ENCODE measurements around the gene SPATA13. TPM values are rescaled to one million over a fixed set of nuclear protein-coding genes. Genes with fewer than 3 reads are reported as not detected.

Gene SPATA13
- total and polyA plus RNA-seq, 10 of the 15 experiments (the other 5 are each of a cell fraction or from before 2014, with no cell fraction given), result 2.4 to 11.1 (median 10.2) TPM

GRCh38 chr13:24182703-24183081, 22.2 kb downstream of the SPATA13 start (continued):
- TF ChIP-seq E2F8 (IDR thresholded peaks at IDR 0.05; ENCODE audit: low read depth, partially characterized antibody), result no peak
- TF ChIP-seq CBX5 (IDR thresholded peaks at IDR 0.05; ENCODE audit: low read depth), result no peak
- no peak for TF ChIP-seq TCF12 (IDR thresholded peaks at IDR 0.05; ENCODE audit: low read depth, low read length)

- RAD21 ChIA-PET (ENCODE audit: unreplicated experiment), result no interaction called here
- DNase-seq (ENCODE audit: low read depth, low spot score), result no peak
- FAIRE-seq, result no peak
- ATAC-seq, result no peak
- no peaks in the 10 kb centered on the region for H3K27me3 ChIP-seq (replicated peaks in 1 of 2; ENCODE audit: control insufficient read depth in 2 of 2, insufficient read depth in 2 of 2, low read length in 1 of 2)
- H3K36me3 ChIP-seq (ENCODE audit: control insufficient read depth in 2 of 2, insufficient read depth in 2 of 2, low read length in 1 of 2), result no peaks in the 10 kb centered on the region
- intact Hi-C loops (cut with micrococcal nuclease; ENCODE audit: unreplicated experiment) (no loop called here), in situ Hi-C loops (cut with MboI) (no loop called here)
- H3K79me2 ChIP-seq (ENCODE audit: control insufficient read depth, insufficient read depth, low read length), result no peaks in the 10 kb centered on the region
- SMC1A ChIA-PET (ENCODE audit: uncharacterized antibody, unreplicated experiment), result no interaction called here
- no peak overlapping the region for H3K9ac ChIP-seq (ENCODE audit: control insufficient read depth, insufficient read depth, low read length)
- no peak overlapping the region for H3K27ac ChIP-seq (ENCODE audit: control insufficient read depth, insufficient read depth)
- no peaks in the 10 kb centered on the region for H3K4me1 ChIP-seq (ENCODE audit: control insufficient read depth, insufficient read depth, low read length)
- 73% methylated on average over 9 of the region's 9 CpGs for WGBS (ENCODE audit: insufficient coverage, insufficient replicate concordance, low lambda C conversion rate, missing lambda C conversion rate)
- POLR2A ChIA-PET, result no interaction called here
- no peak overlapping the region for H3K4me2 ChIP-seq (ENCODE audit: control insufficient read depth, insufficient read depth)
- H2AFZ ChIP-seq (ENCODE audit: control insufficient read depth, low read depth, low read length), result no peak overlapping the region
- no peaks in the 10 kb centered on the region; the same call in 2 of the 3 replicates for H3K9me3 ChIP-seq (replicated peaks; ENCODE audit: control insufficient read depth, insufficient read depth, low read length)
- H4K20me1 ChIP-seq (ENCODE audit: control insufficient read depth, insufficient read depth), result no peaks in the 10 kb centered on the region
- H3K4me3 ChIP-seq, result no peak overlapping the region
- CTCF ChIA-PET, result interaction anchor here (1.0 kb wide), 1 partner anchor 179 kb away, joined by 3 read pairs; no protein-coding TSS in a partner anchor
- no TSS peak for BruUV-seq (replicated peaks)
- TF ChIP-seq ZNF622 (IDR thresholded peaks at IDR 0.05), result no peak
- TF ChIP-seq ZNF24 (IDR thresholded peaks at IDR 0.05), result no peak
- TF ChIP-seq NR2C1 (IDR thresholded peaks at IDR 0.05), result no peak
- no peak for TF ChIP-seq PKNOX1 (IDR thresholded peaks at IDR 0.05)
- no peak for TF ChIP-seq PRDM15 (CRISPR knock-in tag; IDR thresholded peaks at IDR 0.05)
- no peak for TF ChIP-seq BCL3 (IDR thresholded peaks at IDR 0.05; ENCODE audit: borderline replicate concordance, insufficient read depth, low read depth, low read length, poor library complexity, severe bottlenecking)
- TF ChIP-seq SUPT20H (IDR thresholded peaks at IDR 0.05; ENCODE audit: borderline replicate concordance, control insufficient read depth, low read depth, low read length), result no peak
- no peak for TF ChIP-seq EP300 (IDR thresholded peaks at IDR 0.05; ENCODE audit: borderline replicate concordance in 1 of 2, control insufficient read depth in 1 of 2, low read depth in 2 of 2, low read length in 2 of 2)
These were observed 23.2 kb downstream of the SPATA13 start for GRCh38 chr13:24183741-24184182.

Measured in GM12878 (cell line).